ENCODE measurements around the gene EPHA5.

EPHA5 gene

DNA sequence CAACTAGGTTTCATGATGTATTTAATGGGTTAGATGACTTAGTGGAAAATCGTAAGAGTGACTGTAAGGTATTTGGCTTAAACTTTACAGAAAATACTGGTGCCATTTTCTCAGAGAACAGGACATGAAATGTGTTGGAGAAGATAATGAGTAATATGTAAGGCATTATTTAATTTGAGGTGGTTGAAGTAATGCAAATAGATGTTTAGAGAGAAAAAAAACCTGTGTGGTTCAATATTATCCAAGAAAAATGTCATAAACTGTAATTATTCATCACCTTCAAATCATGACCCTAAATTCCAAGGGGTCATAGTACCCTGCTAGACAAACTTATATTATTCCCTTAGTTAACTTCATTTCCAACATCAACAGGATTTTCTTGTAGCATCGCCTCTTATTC, 171.7 kb downstream of the EPHA5 start:
- DNase-seq = no peak

DNA sequence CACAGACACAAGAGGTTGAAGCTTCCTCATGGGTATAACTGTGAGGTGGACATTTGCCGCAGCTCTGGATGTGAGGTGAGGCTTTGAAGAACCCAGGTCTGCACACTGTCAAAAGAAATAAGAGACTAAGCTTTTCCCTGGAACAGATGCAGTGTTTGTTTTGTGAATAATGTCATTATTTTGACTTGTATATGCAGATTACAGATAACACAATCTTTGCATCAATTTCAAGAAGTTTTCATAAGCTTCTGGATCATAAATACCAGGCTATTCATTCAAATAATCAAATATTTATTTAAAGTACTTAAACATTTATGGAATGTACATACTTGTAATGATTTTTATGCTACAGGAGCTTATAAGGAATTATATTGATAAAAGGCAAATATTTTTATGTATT, 174.8 kb downstream of the EPHA5 start:
- no peak overlapping the region for H3K4me3 Mint-ChIP-seq
- no peaks in the 10 kb centered on the region for H3K4me1 Mint-ChIP-seq (ENCODE audit: low read depth)
- DNase-seq = no peak
- H3K27ac Mint-ChIP-seq = no peak overlapping the region
- H3K9me3 Mint-ChIP-seq = peaks cover 13% of the 10 kb centered on the region
- H3K36me3 Mint-ChIP-seq (ENCODE audit: low read depth) = no peaks in the 10 kb centered on the region
- no peaks in the 10 kb centered on the region for H3K27me3 Mint-ChIP-seq

More for the DNA sequence above, 171.7 kb downstream of the EPHA5 start:
- Mint-ChIP-seq H3K27me3 (no peaks in the 10 kb centered on the region), H3K36me3 (ENCODE audit: low read depth) (no peaks in the 10 kb centered on the region), H3K27ac (no peak overlapping the region), H3K4me3 (no peak overlapping the region), H3K9me3 (peaks cover 18% of the 10 kb centered on the region), H3K4me1 (ENCODE audit: low read depth) (no peaks in the 10 kb centered on the region)

DNA sequence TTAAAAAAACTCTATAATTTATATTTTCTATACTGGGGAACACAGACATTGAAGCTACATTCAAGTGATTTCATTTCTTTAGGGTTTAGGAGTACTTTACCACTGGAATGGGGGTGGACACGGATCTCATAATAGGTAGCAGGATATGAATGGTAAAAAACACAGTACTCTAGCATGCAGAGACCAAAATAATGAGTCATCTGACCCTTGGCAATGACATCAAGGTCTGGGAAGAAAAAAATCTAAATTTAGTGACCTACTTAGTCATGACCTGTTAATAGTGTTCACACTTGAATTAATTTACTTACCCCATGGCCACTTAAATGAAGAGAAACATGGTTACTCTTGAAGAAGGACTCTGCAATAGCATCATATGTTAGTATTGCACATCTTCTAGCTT, 187.9 kb downstream of the EPHA5 start:
- Mint-ChIP-seq H3K4me1 (ENCODE audit: low read depth) (no peaks in the 10 kb centered on the region), H3K27ac (no peak overlapping the region), H3K9me3 (peaks cover 9% of the 10 kb centered on the region), H3K36me3 (ENCODE audit: low read depth) (no peaks in the 10 kb centered on the region), H3K27me3 (no peaks in the 10 kb centered on the region), H3K4me3 (no peak overlapping the region)
- DNase-seq = no peak

DNA sequence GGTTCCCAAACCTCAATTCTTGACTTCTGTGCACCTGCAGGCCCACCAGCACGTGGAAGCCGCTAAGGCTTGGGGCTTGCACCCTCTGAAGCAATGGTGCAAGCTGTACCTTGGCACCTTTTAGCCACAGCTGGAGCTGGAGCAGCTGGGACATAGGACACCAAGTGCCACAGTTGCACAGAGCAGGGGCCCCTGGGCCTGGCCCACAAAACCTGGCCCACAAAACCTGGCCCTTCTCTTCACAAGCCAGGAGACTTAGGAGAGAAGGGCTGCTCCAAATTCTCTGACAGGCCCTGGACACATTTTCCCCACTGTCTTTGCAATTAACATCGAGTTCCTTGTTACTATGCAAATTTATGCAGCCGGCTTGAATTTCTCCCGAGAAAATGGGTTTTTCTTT, 197.8 kb downstream of the EPHA5 start:
- no peaks in the 10 kb centered on the region for H3K4me1 Mint-ChIP-seq (ENCODE audit: low read depth)
- no peaks in the 10 kb centered on the region for H3K27me3 Mint-ChIP-seq
- DNase-seq = no peak
- no peaks in the 10 kb centered on the region for H3K36me3 Mint-ChIP-seq (ENCODE audit: low read depth)
- no peak overlapping the region for H3K27ac Mint-ChIP-seq
- no peak overlapping the region for H3K4me3 Mint-ChIP-seq
- H3K9me3 Mint-ChIP-seq = peaks cover 11% of the 10 kb centered on the region

DNA sequence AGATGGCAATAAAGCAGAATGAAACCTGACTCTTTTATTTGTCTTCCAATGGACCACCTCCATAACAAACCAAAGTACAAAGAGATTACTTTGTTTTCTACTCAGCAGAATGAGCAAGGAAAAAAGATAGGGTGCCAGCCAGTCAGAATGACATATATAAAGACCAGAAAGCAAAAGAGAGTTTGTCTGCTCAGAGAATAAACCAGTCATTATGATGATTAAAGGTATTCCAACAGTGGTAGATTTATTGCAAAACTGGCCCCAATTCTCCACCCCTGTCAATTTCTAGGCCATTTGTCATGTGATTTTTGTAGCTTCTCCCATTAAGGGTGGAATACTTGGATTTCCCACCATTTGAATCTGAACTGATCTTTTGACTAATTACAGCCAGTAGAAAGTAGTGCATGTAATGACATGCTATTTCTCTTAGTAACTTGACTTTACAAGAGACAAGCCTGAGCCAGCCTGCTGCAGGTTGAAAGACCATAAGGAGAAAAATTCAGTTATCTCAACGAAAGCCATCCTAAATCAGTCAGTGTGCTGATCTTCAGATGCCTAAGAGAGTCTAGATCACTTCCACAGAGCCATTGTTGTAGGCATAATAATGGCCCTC, 203.1 kb downstream of the EPHA5 start:
- H3K27ac Mint-ChIP-seq = no peak overlapping the region
- no peaks in the 10 kb centered on the region for H3K27me3 Mint-ChIP-seq

DNA sequence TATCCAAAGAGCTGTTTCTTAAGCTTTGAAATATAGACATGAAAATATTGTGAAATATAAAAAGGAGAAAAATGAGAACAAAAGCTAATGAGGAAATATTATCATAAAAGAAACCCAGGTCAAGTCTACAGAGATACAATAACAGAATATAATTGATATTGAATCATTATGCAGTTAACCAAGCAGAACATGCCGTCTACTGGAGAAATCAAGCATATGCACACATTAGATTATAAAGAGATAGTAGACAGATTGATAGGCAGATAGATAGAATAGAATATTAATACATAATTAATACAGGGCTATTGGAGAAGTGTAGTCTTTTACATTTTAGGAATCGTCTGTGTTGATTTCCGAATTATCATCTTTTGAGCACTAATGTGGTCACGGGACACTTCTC, 208.5 kb downstream of the EPHA5 start:
- Mint-ChIP-seq H3K4me1 (ENCODE audit: low read depth) (no peaks in the 10 kb centered on the region), H3K4me3 (no peak overlapping the region), H3K27ac (no peak overlapping the region), H3K27me3 (no peaks in the 10 kb centered on the region), H3K9me3 (peaks cover 9% of the 10 kb centered on the region), H3K36me3 (ENCODE audit: low read depth) (no peaks in the 10 kb centered on the region)
- no peak for DNase-seq

More for the DNA sequence above, 203.1 kb downstream of the EPHA5 start:
- no peaks in the 10 kb centered on the region for H3K36me3 Mint-ChIP-seq (ENCODE audit: low read depth)
- H3K4me3 Mint-ChIP-seq = no peak overlapping the region
- DNase-seq = no peak
- peaks cover 18% of the 10 kb centered on the region for H3K9me3 Mint-ChIP-seq
- H3K4me1 Mint-ChIP-seq (ENCODE audit: low read depth) = no peaks in the 10 kb centered on the region

DNA sequence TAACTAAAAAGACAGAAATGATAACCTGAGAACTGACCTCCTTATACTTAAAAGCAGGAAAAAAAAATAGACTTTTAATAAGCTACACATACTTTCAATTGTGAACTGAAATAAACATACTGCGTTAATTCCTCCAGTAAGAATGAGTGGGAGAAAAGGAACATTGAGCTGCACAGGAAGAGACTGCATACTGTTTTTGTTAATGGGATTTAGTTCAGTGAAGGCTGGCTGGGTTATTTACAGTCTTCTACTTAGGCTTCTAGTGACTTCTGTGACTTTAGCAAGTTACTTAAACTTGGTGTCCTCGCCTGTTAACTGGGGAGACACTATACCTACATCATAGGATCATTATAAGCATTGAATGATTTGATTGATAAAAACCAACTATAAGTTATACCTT, 213.3 kb downstream of the EPHA5 start:
- Mint-ChIP-seq H3K4me3 (no peak overlapping the region), H3K36me3 (ENCODE audit: low read depth) (no peaks in the 10 kb centered on the region), H3K4me1 (ENCODE audit: low read depth) (no peaks in the 10 kb centered on the region), H3K27me3 (no peaks in the 10 kb centered on the region), H3K9me3 (no peaks in the 10 kb centered on the region), H3K27ac (no peak overlapping the region)
- no peak for DNase-seq

DNA sequence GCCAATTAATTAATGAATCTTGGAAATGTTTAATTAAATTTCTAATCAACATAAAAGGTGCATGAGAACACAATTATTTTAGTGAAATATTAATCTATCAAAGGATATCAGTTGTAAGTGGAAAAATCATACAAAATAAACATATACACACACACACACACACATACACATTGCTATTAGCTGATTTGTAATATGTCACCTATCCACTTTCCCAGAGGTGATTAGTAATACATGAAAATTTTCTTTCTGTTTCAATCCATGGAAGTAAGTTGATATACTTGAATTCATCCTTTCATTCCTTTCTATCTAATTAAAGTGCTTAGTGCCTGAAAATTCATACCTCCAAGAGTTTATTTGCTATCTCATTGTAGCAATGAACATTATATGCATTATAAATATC, 213.7 kb downstream of the EPHA5 start:
- Mint-ChIP-seq H3K9me3 (no peaks in the 10 kb centered on the region), H3K36me3 (ENCODE audit: low read depth) (no peaks in the 10 kb centered on the region), H3K4me1 (ENCODE audit: low read depth) (no peaks in the 10 kb centered on the region), H3K4me3 (no peak overlapping the region), H3K27ac (no peak overlapping the region), H3K27me3 (no peaks in the 10 kb centered on the region)
- DNase-seq = no peak

DNA sequence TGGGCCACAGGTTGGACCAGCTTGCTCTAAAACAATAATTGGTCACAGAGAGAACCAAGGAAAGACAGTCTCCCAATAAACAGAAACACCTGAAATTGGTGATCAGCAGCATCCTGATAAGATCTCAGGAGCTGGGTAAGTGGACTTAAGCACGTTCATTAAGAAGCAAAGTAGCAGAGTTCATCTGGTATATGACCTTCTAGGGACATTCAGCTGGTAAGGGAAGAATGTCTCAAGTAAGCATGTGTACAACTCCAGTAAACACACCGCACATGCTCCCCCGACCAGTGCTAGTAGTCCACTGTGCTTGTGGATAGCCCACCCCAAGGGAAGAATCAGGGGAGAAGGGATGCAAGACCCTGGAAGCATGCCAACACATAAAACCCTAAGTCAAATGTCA, 216.9 kb downstream of the EPHA5 start:
- Mint-ChIP-seq H3K4me3 (no peak overlapping the region), H3K27ac (no peak overlapping the region), H3K4me1 (ENCODE audit: low read depth) (no peaks in the 10 kb centered on the region), H3K27me3 (no peaks in the 10 kb centered on the region), H3K9me3 (peaks cover 2% of the 10 kb centered on the region), H3K36me3 (ENCODE audit: low read depth) (no peaks in the 10 kb centered on the region)
- no peak for DNase-seq

DNA sequence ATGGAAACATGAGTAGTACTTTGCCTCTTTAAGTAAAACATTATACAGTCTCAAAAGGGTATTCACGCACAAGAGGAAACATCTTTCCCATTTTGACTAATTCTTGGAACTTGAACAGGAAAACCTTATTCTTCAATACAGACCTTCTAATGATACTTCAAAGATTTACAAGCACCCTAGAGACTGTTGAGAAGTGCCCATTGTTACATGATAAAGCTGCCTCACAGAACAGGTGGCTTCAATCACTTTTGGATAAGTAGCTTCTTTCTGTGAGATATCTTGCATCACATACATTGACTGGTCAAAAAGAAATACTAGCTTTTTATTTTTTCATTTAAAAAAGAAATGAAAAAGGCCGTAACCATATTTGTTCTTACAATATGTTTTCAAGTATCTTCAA, 219.4 kb downstream of the EPHA5 start:
- Mint-ChIP-seq H3K9me3 (peaks cover 4% of the 10 kb centered on the region), H3K4me3 (no peak overlapping the region), H3K4me1 (ENCODE audit: low read depth) (no peaks in the 10 kb centered on the region), H3K27ac (no peak overlapping the region), H3K27me3 (no peaks in the 10 kb centered on the region), H3K36me3 (ENCODE audit: low read depth) (no peaks in the 10 kb centered on the region)
- no peak for DNase-seq

DNA sequence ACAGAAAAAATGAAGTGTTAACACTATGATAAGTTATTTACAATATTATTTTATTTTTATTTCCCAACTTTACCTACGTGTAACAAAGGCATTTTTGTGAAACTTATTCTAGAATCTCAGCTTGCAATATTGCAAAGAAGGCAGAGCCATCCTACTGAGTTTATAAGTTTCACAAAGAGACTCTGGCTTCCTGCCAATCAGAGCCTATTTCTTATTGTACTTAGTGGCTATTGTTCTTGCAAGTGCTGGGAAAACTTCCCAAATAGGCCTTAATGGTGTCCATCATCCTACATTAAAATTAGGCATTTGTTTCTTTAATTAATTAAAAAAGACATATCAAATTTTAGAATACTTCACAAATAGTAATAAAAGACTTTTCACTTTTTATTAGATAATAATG, 233.2 kb downstream of the EPHA5 start:
- H3K9me3 Mint-ChIP-seq = peaks cover 2% of the 10 kb centered on the region
- no peak for DNase-seq
- no peaks in the 10 kb centered on the region for H3K36me3 Mint-ChIP-seq (ENCODE audit: low read depth)
- no peak overlapping the region for H3K27ac Mint-ChIP-seq
- H3K27me3 Mint-ChIP-seq = no peaks in the 10 kb centered on the region
- H3K4me1 Mint-ChIP-seq (ENCODE audit: low read depth) = no peaks in the 10 kb centered on the region
- no peak overlapping the region for H3K4me3 Mint-ChIP-seq

DNA sequence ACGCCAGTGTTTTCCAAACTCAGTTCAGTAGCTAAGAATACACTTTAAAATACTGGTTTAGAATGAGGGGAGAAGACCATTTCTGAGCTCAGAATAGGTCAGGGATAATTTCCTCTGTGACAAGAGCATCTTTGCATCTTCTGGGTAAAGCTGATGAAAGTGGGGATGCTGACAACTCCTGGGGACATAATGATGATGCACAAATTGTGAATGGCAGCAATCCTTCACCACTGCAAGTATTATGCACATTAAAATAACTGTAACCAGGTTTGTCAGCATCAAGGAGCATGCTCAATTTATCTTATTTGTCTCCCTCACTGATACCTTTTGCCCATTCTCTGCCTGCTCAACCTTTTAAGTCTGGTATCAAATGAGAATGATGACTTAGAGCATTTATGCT, 248.2 kb downstream of the EPHA5 start:
- no peaks in the 10 kb centered on the region for H3K27me3 Mint-ChIP-seq
- H3K4me3 Mint-ChIP-seq = no peak overlapping the region
- H3K36me3 Mint-ChIP-seq (ENCODE audit: low read depth) = no peaks in the 10 kb centered on the region
- H3K4me1 Mint-ChIP-seq (ENCODE audit: low read depth) = no peaks in the 10 kb centered on the region
- peaks cover 2% of the 10 kb centered on the region for H3K9me3 Mint-ChIP-seq
- no peak overlapping the region for H3K27ac Mint-ChIP-seq
- DNase-seq = no peak

DNA sequence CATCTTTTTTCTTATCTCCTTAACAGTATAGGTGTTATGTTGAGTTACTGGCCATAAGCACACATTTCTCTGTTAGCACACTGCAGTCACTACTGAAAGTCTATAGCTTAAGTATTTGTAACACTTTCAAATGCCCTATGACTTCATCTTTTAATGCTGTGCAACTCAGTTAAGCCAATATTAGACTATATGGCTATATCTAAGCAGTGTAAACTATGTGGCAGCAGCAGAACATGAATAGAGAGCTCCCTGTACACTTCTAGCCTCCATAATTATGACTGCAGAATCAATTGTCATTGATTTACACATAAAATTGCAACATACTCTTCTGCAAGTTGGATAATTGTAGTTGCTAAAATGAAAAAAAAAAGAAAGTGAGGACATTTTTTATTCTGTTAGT, 250.3 kb downstream of the EPHA5 start:
- Mint-ChIP-seq H3K36me3 (ENCODE audit: low read depth) (no peaks in the 10 kb centered on the region), H3K4me3 (no peak overlapping the region), H3K9me3 (peaks cover 2% of the 10 kb centered on the region), H3K4me1 (ENCODE audit: low read depth) (no peaks in the 10 kb centered on the region), H3K27ac (no peak overlapping the region), H3K27me3 (no peaks in the 10 kb centered on the region)
- no peak for DNase-seq

DNA sequence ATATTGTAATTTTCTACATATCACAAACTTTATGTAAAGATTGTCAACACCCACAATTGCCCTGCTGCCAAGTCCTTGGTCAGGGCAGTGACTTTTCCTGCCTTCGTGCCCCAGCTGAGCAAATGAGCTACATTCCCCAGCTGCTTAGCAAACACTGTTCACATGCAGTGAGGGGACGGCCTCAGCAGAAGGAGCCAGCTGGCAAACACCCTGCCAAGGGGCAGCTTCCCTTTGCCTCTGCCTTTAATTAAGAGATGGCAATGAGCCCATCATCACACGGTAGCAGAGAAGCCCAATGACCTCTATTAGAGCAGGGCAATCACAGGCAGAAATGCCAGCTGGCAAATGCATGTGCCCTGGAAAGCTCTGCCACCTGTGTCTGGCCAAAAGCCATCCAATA, 253.4 kb downstream of the EPHA5 start:
- Mint-ChIP-seq H3K4me3 (no peak overlapping the region), H3K36me3 (ENCODE audit: low read depth) (no peaks in the 10 kb centered on the region), H3K9me3 (peaks cover 2% of the 10 kb centered on the region), H3K4me1 (ENCODE audit: low read depth) (no peaks in the 10 kb centered on the region), H3K27me3 (no peaks in the 10 kb centered on the region), H3K27ac (no peak overlapping the region)
- no peak for DNase-seq

DNA sequence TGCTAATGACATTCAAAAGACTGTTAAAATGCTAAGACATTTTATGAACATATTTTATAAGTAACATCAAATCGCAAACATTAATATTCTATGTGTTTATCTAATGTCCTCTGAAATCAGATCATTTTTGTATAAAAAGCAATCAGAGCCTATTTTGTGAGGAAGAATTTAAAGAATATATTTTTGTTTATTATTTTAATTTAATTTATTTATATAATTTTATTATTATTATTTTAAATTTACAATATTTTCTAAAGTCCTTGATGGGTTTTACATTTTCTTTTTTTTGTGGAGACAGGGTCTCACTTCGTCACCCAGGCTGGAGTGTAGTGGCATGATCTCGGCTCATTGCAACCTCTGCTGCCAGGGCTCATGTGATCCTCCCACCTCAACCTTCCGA, 262.8 kb downstream of the EPHA5 start:
- Mint-ChIP-seq H3K4me3 (no peak overlapping the region), H3K4me1 (ENCODE audit: low read depth) (no peaks in the 10 kb centered on the region), H3K9me3 (peaks cover 3% of the 10 kb centered on the region), H3K36me3 (ENCODE audit: low read depth) (no peaks in the 10 kb centered on the region), H3K27me3 (no peaks in the 10 kb centered on the region), H3K27ac (no peak overlapping the region)
- DNase-seq = no peak

DNA sequence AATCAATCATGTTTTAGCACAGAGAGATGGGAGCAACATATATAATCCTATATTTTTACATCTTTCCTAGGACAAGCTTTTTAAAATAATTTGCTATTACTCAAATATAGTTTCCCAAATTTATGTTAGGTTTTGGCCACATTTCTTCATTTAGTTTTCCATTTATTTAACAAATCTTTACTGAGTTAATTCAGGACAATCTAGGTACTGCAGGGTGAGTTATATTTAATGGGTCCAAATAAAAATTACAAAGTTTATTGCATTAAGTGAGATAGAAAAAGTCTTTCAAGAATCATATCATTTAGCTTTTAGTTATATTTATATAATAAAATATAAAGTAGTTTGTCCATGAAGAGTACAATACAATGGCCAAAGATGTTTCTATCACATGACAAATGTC, 269.2 kb downstream of the EPHA5 start:
- H3K4me3 Mint-ChIP-seq = no peak overlapping the region
- no peaks in the 10 kb centered on the region for H3K36me3 Mint-ChIP-seq (ENCODE audit: low read depth)
- H3K27ac Mint-ChIP-seq = no peak overlapping the region
- H3K9me3 Mint-ChIP-seq = peaks cover 3% of the 10 kb centered on the region
- DNase-seq = no peak
- H3K27me3 Mint-ChIP-seq = no peaks in the 10 kb centered on the region
- H3K4me1 Mint-ChIP-seq (ENCODE audit: low read depth) = no peaks in the 10 kb centered on the region
